Glomerular visceral epithelial cell (primary cell): ENCODE measurements around the gene HLX.
A peak's percentile ranks its signal among the peaks of the same experiment; 100 is the strongest.

Experiments
- DNase-seq: peaks from one replicate; pipeline ENCODE4 v3.0.0-alpha.2; 2016; ENCODE audit errors: extremely low spot score

Gene HLX, protein sequence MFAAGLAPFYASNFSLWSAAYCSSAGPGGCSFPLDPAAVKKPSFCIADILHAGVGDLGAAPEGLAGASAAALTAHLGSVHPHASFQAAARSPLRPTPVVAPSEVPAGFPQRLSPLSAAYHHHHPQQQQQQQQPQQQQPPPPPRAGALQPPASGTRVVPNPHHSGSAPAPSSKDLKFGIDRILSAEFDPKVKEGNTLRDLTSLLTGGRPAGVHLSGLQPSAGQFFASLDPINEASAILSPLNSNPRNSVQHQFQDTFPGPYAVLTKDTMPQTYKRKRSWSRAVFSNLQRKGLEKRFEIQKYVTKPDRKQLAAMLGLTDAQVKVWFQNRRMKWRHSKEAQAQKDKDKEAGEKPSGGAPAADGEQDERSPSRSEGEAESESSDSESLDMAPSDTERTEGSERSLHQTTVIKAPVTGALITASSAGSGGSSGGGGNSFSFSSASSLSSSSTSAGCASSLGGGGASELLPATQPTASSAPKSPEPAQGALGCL

GRCh38 chr1:220879076-220879508, at the start of gene HLX:
Gene HLX, plus strand, starts transcription at chr1:220879443. Its CDS starts 415 bp downstream, at chr1:220879858.
- DNase-seq = peak; percentile 87

GRCh38 chr1:220833436-220833835, 45.8 kb upstream of the HLX start:
- DNase-seq = no peak

- DNase-seq = no peak
Observed at GRCh38 chr1:220834155-220834870, 44.9 kb upstream of the HLX start.

GRCh38 chr1:220838578-220838977, 40.7 kb upstream of the HLX start:
- no peak for DNase-seq

DNA sequence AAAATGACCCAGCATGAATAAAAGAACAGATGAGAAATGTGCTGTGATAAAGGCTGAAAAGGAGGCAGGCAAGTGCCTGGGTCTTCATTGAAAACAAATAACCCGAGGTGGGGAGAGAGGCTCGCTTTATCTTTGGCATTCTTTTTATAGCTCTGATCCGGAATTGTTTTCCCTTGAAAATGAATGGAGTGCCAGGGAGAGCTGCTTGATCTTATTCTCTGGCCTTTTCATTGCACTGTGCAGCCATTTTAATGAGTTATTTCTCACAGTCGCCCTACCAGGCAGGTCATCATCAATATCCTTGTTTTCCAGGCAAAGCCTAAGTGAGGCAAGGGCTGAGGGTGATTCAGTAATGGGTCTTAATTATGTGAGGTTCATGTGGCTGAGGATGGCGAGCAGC, 39.8 kb upstream of the HLX start:
- no peak for DNase-seq

- no peak for DNase-seq
Observed at GRCh38 chr1:220841293-220841692, 38.0 kb upstream of the HLX start.

DNA sequence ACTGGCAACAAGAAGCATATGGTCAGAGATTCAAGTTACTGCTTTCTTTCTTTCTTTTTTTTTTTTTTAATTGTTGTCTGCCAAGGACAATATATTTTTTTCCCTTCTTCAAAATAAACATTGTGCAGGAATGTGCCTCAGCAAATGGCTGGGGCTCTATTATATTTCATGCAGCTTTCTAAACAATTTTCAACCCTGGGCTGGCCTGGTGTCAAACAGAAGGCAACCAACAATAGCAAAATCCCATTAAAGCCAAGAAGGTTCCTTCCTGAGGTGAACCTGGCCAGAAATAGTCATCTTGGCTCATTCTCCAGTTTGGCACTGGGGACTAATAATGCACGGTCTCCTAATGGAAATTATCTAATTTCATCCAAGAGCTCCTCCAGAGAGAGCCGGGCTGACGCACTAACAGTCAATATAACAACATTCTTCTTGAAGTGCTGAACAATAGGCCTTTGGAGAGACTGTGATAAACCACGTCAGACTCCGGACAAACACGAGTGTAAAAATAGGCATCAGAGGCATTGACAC, 35.7 kb upstream of the HLX start:
- DNase-seq = no peak

DNA sequence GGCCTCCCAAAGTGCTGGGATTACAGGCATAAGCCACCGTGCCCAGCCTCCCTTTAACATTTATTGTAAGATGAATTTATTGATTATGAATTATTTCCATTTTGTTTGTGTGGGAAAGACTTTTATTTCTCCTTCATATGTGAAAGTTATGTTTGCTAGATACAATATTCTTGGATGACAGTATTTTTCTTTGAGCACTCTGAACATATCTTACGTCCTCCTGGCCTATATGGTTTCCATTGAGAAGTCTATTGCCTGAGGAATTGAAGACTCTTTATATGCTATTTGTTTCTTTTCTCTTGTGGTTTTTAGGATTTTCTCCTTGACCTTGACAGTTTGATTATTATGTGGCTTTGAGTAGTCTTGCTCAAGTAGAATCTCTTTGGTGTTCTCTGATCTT, 26.8 kb upstream of the HLX start:
- no peak for DNase-seq

DNA sequence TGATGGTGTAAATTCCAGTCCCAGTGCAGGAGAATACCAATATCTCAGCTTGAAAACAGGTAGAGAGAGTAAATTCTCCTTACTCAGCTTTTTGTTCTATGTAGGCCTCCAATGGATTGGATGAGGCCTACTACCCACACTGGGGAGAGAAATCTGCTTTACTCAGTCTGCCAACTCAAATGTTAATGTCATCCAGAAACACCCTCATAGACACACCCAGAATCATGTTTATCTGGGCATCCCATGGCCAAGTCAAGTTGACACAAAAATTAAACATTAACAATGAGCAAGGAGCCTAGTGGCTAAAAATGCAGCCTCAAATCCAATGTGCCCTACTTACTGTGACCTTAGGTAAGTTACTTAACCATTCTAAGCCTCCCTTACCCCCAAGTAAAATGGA, 6.9 kb upstream of the HLX start:
- no peak for DNase-seq

DNA sequence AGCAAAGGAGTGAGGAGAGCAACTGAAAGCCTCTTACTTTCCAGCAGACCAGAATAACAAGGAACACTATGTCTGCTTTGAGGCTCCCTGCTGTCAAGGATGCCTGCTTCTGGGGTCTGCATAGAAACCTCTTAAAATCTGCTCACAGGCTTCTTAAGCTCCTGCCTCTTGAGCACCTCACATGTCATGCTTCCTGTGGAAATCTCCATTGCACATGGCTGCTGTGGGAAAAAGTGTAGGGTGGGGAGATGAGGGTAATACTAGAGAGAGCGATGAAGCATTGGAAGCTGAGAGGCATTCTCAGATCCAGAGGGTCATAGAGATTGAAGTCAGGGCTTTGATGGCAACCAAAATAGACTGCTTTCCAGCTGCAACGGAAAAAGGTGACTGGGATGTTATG, 6.2 kb upstream of the HLX start:
- no peak for DNase-seq

- DNase-seq = peak; percentile 46
Observed at GRCh38 chr1:220873868-220874655, 5.2 kb upstream of the HLX start.

- no peak for DNase-seq
Observed at GRCh38 chr1:220875260-220875659, 4.0 kb upstream of the HLX start.

DNA sequence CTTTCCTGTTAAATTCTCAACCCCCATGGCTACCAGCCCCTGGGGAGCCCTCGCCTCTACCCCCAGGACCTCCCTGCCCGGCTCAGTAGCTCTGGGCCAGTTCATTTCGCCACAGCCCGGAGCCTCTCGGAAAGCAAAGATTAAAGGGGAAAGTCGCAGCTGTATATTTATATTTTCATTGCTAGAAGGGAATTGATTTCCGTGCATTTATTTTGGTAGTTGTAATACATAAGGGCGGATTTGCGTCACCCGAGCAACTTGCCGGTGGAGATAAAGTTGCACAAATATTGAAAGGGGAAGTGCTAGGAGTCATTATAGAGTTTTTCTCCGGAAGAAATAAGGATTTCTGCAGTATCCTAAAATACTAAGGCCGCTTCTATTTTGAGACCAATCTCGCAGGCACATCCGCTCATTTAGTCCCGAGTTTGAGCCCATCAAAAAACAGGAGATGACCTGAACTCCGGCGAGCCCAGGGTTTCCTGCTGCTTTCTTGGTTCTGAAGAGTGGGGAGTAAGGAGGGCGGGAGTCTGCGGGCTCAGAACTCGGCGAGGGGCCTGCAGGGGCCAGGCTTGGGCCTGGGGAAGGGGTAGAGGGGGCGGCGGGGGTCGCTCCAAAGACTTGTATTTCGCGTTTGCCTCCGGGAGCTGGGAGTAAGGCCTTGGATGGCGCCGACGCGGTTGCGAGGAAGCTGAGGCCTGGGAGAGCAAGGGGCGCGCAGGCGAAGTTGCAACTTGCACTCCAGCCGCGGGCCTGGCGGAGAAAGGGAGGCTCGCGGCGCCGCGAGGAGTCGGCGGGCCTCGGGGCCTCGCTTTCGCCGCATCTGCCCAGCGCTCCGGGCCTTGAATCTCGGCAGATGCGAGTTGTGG, 2.5 kb upstream of the HLX start:
- DNase-seq = no peak

GRCh38 chr1:220877377-220878095, 1.7 kb upstream of the HLX start:
- DNase-seq = no peak

- no peak for DNase-seq
Observed at GRCh38 chr1:220878191-220879075, 810 bp upstream of the HLX start.

DNA sequence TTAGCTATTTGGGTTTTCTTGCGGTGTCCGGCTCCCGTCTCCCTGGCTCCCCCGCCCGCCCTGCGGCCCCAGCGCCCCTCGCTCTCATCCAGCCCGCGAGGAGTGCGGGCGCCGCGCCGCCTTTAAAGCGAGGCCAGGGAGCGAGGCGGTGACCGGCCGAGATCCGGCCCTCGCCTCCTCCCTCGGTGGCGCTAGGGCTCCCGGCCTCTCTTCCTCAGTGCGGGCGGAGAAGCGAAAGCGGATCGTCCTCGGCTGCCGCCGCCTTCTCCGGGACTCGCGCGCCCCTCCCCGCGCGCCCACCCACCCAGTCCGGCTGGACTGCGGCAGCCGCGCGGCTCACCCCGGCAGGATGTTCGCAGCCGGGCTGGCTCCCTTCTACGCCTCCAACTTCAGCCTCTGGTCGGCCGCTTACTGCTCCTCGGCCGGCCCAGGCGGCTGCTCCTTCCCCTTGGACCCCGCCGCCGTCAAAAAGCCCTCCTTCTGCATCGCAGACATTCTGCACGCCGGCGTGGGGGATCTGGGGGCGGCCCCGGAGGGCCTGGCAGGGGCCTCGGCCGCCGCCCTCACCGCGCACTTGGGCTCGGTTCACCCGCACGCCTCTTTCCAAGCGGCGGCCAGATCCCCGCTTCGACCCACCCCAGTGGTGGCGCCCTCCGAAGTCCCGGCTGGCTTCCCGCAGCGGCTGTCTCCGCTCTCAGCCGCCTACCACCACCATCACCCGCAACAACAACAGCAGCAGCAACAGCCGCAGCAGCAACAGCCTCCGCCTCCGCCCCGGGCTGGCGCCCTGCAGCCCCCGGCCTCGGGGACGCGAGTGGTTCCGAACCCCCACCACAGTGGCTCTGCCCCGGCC, 492 bp downstream of the HLX start:
- peak; percentile 60 for DNase-seq

DNA sequence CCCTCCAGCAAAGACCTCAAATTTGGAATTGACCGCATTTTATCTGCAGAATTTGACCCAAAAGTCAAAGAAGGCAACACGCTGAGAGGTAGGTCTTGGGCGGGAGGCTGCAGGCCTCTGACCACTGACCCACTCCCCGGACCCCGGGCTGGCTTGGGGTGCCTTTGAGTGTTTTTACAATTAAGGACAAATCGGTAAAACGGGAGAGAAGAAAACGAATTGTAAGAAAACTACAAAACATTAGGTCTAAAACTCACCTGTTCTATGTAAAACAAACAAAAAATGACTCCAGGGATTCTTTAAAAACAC, 1.1 kb downstream of the HLX start:
- DNase-seq = no peak

DNA sequence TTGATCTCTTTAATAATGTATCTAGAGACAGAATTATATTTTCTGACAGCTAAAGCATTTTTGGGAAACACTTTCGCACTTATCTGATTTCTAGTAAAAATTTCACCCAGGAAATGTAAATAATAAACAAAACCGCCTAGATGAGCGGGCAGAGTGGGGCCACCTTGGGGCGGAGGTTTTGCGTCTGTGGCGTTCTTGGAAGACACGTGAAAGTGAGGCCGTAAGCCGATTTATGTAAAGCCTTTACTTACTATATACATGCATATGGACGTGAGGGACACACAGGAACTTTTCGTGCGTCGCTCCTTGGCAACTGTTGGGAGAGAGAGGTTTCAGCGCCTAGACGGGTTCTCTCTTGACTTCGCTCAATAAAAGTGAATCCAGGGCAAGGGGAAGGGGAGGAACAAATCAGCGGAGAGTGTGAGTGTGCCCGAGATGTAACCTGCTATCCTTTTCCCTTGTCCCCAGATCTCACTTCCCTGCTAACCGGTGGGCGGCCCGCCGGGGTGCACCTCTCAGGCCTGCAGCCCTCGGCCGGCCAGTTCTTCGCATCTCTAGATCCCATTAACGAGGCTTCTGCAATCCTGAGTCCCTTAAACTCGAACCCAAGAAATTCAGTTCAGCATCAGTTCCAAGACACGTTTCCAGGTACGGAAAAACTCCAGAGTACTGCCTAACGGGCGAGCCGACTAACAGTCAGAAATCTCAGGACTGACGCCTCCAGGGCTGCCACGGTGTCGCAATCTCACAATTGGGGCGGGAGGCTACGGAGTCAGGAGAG, 1.7 kb downstream of the HLX start:
- no peak for DNase-seq
